HepG2 (cell line): ENCODE measurements around the gene DTNA. TPM values are rescaled to one million over a fixed set of nuclear protein-coding genes. Genes with fewer than 3 reads are reported as not detected.

Experiments used
- EP300 ChIP-seq, 3 experiments: sonication (generic) in 1 of 3; formaldehyde crosslinking in 1 of 3; IDR thresholded peaks; 2 replicates each; pipeline versions ENCODE4 v1.5.1 to v1.6.1; 2011 to 2020; ENCODE audit warnings: low read depth in 2 of 3, low read length in 2 of 3, borderline replicate concordance in 1 of 3, improper control_type of control experiment in 1 of 3, mild to moderate bottlenecking in 1 of 3, missing genetic modification reagents in 1 of 3, moderate library complexity in 1 of 3
- HMG20A ChIP-seq: IDR thresholded peaks from 2 replicates; pipeline ENCODE4 v1.6.1; 2016; ENCODE audit warnings: borderline replicate concordance
- JUN ChIP-seq: sonication (generic); formaldehyde crosslinking; IDR thresholded peaks from 2 replicates; pipeline ENCODE4 v1.4.0; 2020; ENCODE audit warnings: mild to moderate bottlenecking, missing genetic modification reagents
- MIXL1 ChIP-seq: IDR thresholded peaks from 2 replicates; pipeline ENCODE4 v1.6.1; 2016
- NFATC3 ChIP-seq: sonication (generic); formaldehyde crosslinking; IDR thresholded peaks from 2 replicates; pipeline ENCODE4 v1.5.1; 2020; ENCODE audit warnings: mild to moderate bottlenecking, missing genetic modification reagents
- NKX3-1 ChIP-seq: sonication (generic); formaldehyde crosslinking; IDR thresholded peaks from 2 replicates; pipeline ENCODE4 v1.5.0; 2020; ENCODE audit warnings: missing genetic modification reagents
- SP4 ChIP-seq: sonication (generic); formaldehyde crosslinking; IDR thresholded peaks from 2 replicates; pipeline ENCODE4 v1.8.1; 2023; ENCODE audit warnings: mild to moderate bottlenecking, missing genetic modification reagents
- SPEN ChIP-seq: sonication (generic); formaldehyde crosslinking; IDR thresholded peaks from 2 replicates; pipeline ENCODE4 v1.5.1; 2020; ENCODE audit warnings: low read depth, mild to moderate bottlenecking, missing genetic modification reagents
- STAT6 ChIP-seq: sonication (generic); formaldehyde crosslinking; IDR thresholded peaks from 2 replicates; pipeline ENCODE4 v1.4.0; 2020; ENCODE audit warnings: missing genetic modification reagents, mild to moderate bottlenecking, borderline replicate concordance
- TEAD2 ChIP-seq: sonication (generic); formaldehyde crosslinking; IDR thresholded peaks from 2 replicates; pipeline ENCODE4 v1.9.0; 2021; ENCODE audit warnings: missing genetic modification reagents
- TGIF2 ChIP-seq: IDR thresholded peaks from 2 replicates; pipeline ENCODE4 v1.6.1; 2016; ENCODE audit warnings: control low read depth, missing compliant biosample characterization
- THAP11 ChIP-seq: IDR thresholded peaks from 2 replicates; pipeline ENCODE4 v1.6.1; 2016; ENCODE audit warnings: missing biosample characterization, missing genetic modification reagents
- ZNF101 ChIP-seq: sonication (generic); formaldehyde crosslinking; IDR thresholded peaks from 2 replicates; pipeline ENCODE4 v1.4.0; 2020; ENCODE audit warnings: mild to moderate bottlenecking, low read depth, missing genetic modification reagents, borderline replicate concordance
- ZNF510 ChIP-seq: sonication (generic); formaldehyde crosslinking; IDR thresholded peaks from 2 replicates; pipeline ENCODE4 v1.4.0; 2020; ENCODE audit warnings: low read depth, mild to moderate bottlenecking, missing genetic modification reagents
- ZNF547 ChIP-seq: sonication (generic); formaldehyde crosslinking; IDR thresholded peaks from 2 replicates; pipeline ENCODE4 v1.5.1; 2020; ENCODE audit warnings: mild to moderate bottlenecking, missing genetic modification reagents
- polyA plus RNA-seq, 8 experiments: library from polyadenylated mRNA; depleted of rRNA in 3 of 8; stranded (reverse) in 7 of 8; unstranded in 1 of 8; fragments of >200 nt; fragmentation: Illumina TruSeq in 4 of 8; extraction: Trizol in 4 of 8; gene quantifications; 2 replicates each; pipeline versions ENCODE4 v1.2.1 to v1.2.3, GENCODE V29; 2011 to 2016; ENCODE audit warnings: low read depth in 4 of 8, missing spikeins in 1 of 8, mixed read lengths in 1 of 8; ENCODE audit not compliant: insufficient read depth in 1 of 8
- total RNA-seq, 5 experiments: library from RNA; depleted of rRNA; stranded (reverse); fragments of >200 nt; fragmentation: Illumina TruSeq; extraction: Trizol; gene quantifications; 2 replicates each; pipeline ENCODE4 v1.2.3, GENCODE V29; 2016; ENCODE audit warnings: low read depth in 1 of 5
- TF ChIP-seq, protein P1 (sequence below): fragments of 450-650 bp; IDR thresholded peaks from 2 replicates; pipeline ENCODE4 v1.6.1; 2016
- TF ChIP-seq, protein P2 (sequence below): IDR thresholded peaks from 2 replicates; pipeline ENCODE4 v1.6.1; 2018; ENCODE audit warnings: missing genetic modification reagents, mild to moderate bottlenecking, missing compliant biosample characterization
- TF ChIP-seq, protein P3 (sequence below): sonication (generic); formaldehyde crosslinking; IDR thresholded peaks from 2 replicates; pipeline ENCODE4 v1.5.1; 2020; ENCODE audit warnings: missing genetic modification reagents, mild to moderate bottlenecking, borderline replicate concordance

The DTNA gene
- total and polyA plus RNA-seq, 2 of the 13 experiments (the other 11 are each of a cell fraction or from before 2014, with no cell fraction given): 8.5 to 29.0 TPM

DNA sequence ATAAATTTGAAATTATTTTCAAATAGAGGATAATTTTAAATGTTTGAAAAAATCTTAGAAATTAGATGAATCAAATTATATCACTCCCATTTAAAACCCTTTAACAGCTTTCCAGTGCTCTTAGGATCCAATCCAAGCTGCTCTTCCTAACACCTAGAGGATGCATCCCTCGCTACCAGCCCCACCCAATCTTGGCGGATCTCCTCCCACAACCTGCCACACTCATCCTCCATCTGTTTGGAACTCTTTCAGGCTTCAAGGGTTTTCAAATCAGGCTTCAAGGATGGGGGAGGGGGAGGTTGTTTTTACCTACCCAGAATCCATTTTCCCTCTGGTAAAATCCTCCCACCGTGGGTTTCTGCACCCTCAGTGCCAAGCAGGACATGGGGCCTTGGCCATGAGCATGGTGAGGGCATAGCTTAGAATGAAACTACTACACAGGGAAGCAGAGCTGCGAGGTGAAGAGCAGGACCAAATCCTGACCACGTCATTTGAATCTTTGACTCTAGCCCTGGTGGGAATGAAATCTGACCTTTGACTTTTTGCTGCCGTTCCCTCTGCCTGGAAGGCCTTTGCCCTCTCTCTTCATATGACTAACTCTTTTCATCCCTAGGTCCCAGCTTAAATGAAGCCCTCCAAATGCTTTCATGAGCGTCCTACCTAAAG is 218.1 kb downstream of the DTNA start (continued):
- TF ChIP-seq, protein P1, sequence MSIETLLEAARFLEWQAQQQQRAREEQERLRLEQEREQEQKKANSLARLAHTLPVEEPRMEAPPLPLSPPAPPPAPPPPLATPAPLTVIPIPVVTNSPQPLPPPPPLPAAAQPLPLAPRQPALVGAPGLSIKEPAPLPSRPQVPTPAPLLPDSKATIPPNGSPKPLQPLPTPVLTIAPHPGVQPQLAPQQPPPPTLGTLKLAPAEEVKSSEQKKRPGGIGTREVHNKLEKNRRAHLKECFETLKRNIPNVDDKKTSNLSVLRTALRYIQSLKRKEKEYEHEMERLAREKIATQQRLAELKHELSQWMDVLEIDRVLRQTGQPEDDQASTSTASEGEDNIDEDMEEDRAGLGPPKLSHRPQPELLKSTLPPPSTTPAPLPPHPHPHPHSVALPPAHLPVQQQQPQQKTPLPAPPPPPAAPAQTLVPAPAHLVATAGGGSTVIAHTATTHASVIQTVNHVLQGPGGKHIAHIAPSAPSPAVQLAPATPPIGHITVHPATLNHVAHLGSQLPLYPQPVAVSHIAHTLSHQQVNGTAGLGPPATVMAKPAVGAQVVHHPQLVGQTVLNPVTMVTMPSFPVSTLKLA: no peak
- TF ChIP-seq, protein P2, sequence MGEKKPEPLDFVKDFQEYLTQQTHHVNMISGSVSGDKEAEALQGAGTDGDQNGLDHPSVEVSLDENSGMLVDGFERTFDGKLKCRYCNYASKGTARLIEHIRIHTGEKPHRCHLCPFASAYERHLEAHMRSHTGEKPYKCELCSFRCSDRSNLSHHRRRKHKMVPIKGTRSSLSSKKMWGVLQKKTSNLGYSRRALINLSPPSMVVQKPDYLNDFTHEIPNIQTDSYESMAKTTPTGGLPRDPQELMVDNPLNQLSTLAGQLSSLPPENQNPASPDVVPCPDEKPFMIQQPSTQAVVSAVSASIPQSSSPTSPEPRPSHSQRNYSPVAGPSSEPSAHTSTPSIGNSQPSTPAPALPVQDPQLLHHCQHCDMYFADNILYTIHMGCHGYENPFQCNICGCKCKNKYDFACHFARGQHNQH (CRISPR knock-in tag): peak; percentile 38; the same call in 1 of the 2 replicates
- TF ChIP-seq THAP11 (CRISPR knock-in tag): peak; percentile 29; the same call in 1 of the 2 replicates
- no peak; the same call in 1 of the 2 replicates for TF ChIP-seq ZNF547
- TF ChIP-seq ZNF101 (CRISPR knock-in tag): no peak
- no peak for TF ChIP-seq NFATC3 (CRISPR knock-in tag)
- TF ChIP-seq TEAD2 (CRISPR knock-in tag): no peak
- TF ChIP-seq SPEN (CRISPR knock-in tag): peak; percentile 81; the same call in 1 of the 2 replicates
- peak; percentile 69; the same call in 1 of the 2 replicates for TF ChIP-seq HMG20A (CRISPR knock-in tag)
- no peak for TF ChIP-seq NKX3-1
- TF ChIP-seq TGIF2: peak; percentile 24; the same call in 1 of the 2 replicates
- TF ChIP-seq EP300 (IDR thresholded peaks at IDR 0.05; ENCODE audit: low read depth in 2 of 2, low read length in 2 of 2): peak in 1 of 2 experiments; percentile 76; a peak in 2 of 4 replicates
- peak; percentile 43 for TF ChIP-seq EP300 (CRISPR knock-in tag; IDR thresholded peaks at IDR 0.05; ENCODE audit: borderline replicate concordance)
- no peak for TF ChIP-seq SP4 (CRISPR knock-in tag)
- peak; percentile 76 for TF ChIP-seq JUN (CRISPR knock-in tag)
- TF ChIP-seq STAT6 (CRISPR knock-in tag): no peak
- TF ChIP-seq, protein P3, sequence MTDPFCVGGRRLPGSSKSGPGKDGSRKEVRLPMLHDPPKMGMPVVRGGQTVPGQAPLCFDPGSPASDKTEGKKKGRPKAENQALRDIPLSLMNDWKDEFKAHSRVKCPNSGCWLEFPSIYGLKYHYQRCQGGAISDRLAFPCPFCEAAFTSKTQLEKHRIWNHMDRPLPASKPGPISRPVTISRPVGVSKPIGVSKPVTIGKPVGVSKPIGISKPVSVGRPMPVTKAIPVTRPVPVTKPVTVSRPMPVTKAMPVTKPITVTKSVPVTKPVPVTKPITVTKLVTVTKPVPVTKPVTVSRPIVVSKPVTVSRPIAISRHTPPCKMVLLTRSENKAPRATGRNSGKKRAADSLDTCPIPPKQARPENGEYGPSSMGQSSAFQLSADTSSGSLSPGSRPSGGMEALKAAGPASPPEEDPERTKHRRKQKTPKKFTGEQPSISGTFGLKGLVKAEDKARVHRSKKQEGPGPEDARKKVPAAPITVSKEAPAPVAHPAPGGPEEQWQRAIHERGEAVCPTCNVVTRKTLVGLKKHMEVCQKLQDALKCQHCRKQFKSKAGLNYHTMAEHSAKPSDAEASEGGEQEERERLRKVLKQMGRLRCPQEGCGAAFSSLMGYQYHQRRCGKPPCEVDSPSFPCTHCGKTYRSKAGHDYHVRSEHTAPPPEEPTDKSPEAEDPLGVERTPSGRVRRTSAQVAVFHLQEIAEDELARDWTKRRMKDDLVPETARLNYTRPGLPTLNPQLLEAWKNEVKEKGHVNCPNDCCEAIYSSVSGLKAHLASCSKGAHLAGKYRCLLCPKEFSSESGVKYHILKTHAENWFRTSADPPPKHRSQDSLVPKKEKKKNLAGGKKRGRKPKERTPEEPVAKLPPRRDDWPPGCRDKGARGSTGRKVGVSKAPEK: 0 out of 2 replicates have a peak, but pooled peaks have one; percentile 44
- 0 out of 2 replicates have a peak, but pooled peaks have one; percentile 49 for TF ChIP-seq MIXL1 (CRISPR knock-in tag)
- no peak for TF ChIP-seq ZNF510 (CRISPR knock-in tag)
